IMR-90 (cell line): ENCODE results near the gene TBC1D16.

Experiments used
- BHLHE40 ChIP-seq: fragments of 150-350 bp; IDR thresholded peaks from 2 replicates; pipeline ENCODE4 v1.6.1; 2016; ENCODE audit warnings: mild to moderate bottlenecking, low read depth, low read length
- CTCF ChIP-seq: conservative IDR thresholded peaks from 2 replicates; pipeline ENCODE4 v1.5.1; 2012; ENCODE audit warnings: mild to moderate bottlenecking, low read depth, low read length, improper control_type of control experiment
- POLR2A ChIP-seq: IDR thresholded peaks from 2 replicates; pipeline ENCODE4 v1.6.1; 2012; ENCODE audit warnings: mild to moderate bottlenecking, low read depth, low read length
- USF2 ChIP-seq: fragments of 150-350 bp; IDR thresholded peaks from 2 replicates; pipeline ENCODE4 v1.6.1; 2017; ENCODE audit warnings: mild to moderate bottlenecking, antibody characterized with exemption, low read length, low read depth

GRCh38 chr17:79925242-79925957 lies 110.3 kb downstream of the TBC1D16 start:
- TF ChIP-seq POLR2A (no peak), BHLHE40 (no peak), CTCF (0 out of 2 replicates have a peak, but pooled peaks have one; percentile 5), USF2 (no peak)
